H9 (cell line): ENCODE measurements around the gene CSAG3. TPM values are rescaled to one million over a fixed set of nuclear protein-coding genes. Genes with fewer than 3 reads are reported as not detected.
"Not testable (repeated sequence)": the region's sequence is repeated elsewhere in the genome, so short reads cannot be mapped to it uniquely, and the experiment has no call there.

Source experiments
- DNase-seq: peaks from one replicate; pipeline ENCODE4 v3.0.0-alpha.2; 2017
- H2AFZ ChIP-seq: one replicate; pipeline ENCODE4 v1.6.1; 2013; ENCODE audit warnings: mild to moderate bottlenecking, low read length, control low read depth, moderate library complexity
- H2AK5ac ChIP-seq: 2 replicates; pipeline ENCODE4 v1.6.1; 2013; ENCODE audit warnings: low read length, control low read depth, mixed read lengths; ENCODE audit not compliant: insufficient read length
- H2BK120ac ChIP-seq: one replicate; pipeline ENCODE4 v1.6.1; 2013; ENCODE audit warnings: low read depth, mild to moderate bottlenecking, low read length, control low read depth, inconsistent platforms; ENCODE audit not compliant: poor library complexity, severe bottlenecking
- H2BK12ac ChIP-seq: 2 replicates; pipeline ENCODE4 v1.6.1; 2013; ENCODE audit warnings: low read length, control low read depth, mixed read lengths, low read depth; ENCODE audit not compliant: insufficient read length
- H2BK15ac ChIP-seq: 2 replicates; pipeline ENCODE4 v1.6.1; 2013; ENCODE audit warnings: low read depth, low read length, control low read depth
- H2BK20ac ChIP-seq: one replicate; pipeline ENCODE4 v1.6.1; 2013; ENCODE audit warnings: low read depth, mild to moderate bottlenecking, low read length, control low read depth, inconsistent platforms; ENCODE audit not compliant: poor library complexity, severe bottlenecking
- H2BK5ac ChIP-seq: 2 replicates; pipeline ENCODE4 v1.6.1; 2013; ENCODE audit warnings: low read length, control low read depth, mixed read lengths; ENCODE audit not compliant: insufficient read length
- H3K14ac ChIP-seq: 2 replicates; pipeline ENCODE4 v1.6.1; 2013; ENCODE audit warnings: low read length, control low read depth; ENCODE audit not compliant: insufficient read depth
- H3K18ac ChIP-seq: 2 replicates; pipeline ENCODE4 v1.6.1; 2013; ENCODE audit warnings: low read depth, mild to moderate bottlenecking, mixed read lengths, low read length, control low read depth; ENCODE audit not compliant: insufficient read length
- H3K23ac ChIP-seq: 2 replicates; pipeline ENCODE4 v1.6.1; 2013; ENCODE audit warnings: low read length, control low read depth, mixed read lengths, low read depth; ENCODE audit not compliant: insufficient read length
- H3K23me2 ChIP-seq: 2 replicates; pipeline ENCODE4 v1.6.1; 2013; ENCODE audit warnings: low read depth, mild to moderate bottlenecking, mixed read lengths, low read length, control low read depth; ENCODE audit not compliant: insufficient read length, poor library complexity, severe bottlenecking
- H3K27ac ChIP-seq: 2 replicates; pipeline ENCODE4 v1.5.1; 2013; ENCODE audit warnings: low read length, control low read depth, mixed read lengths, low read depth; ENCODE audit not compliant: insufficient read length
- H3K27me3 ChIP-seq: 2 replicates; pipeline ENCODE4 v1.6.1; 2013; ENCODE audit warnings: low read length, control low read depth, inconsistent platforms; ENCODE audit not compliant: insufficient read depth
- H3K4ac ChIP-seq: 2 replicates; pipeline ENCODE4 v1.6.1; 2013; ENCODE audit warnings: low read depth, mild to moderate bottlenecking, control low read depth, inconsistent platforms, low read length, moderate library complexity
- H3K4me1 ChIP-seq: 2 replicates; pipeline ENCODE4 v1.6.1; 2013; ENCODE audit warnings: low read length, control low read depth, inconsistent platforms; ENCODE audit not compliant: insufficient read depth
- H3K4me2 ChIP-seq: 2 replicates; pipeline ENCODE4 v1.6.1; 2013; ENCODE audit warnings: low read length, control low read depth, mixed read lengths; ENCODE audit not compliant: insufficient read length, insufficient read depth
- H3K56ac ChIP-seq: 2 replicates; pipeline ENCODE4 v1.6.1; 2013; ENCODE audit warnings: low read depth, mild to moderate bottlenecking, mixed read lengths, low read length, control low read depth; ENCODE audit not compliant: insufficient read length
- H3K79me1 ChIP-seq: 2 replicates; pipeline ENCODE4 v1.6.1; 2013; ENCODE audit warnings: low read depth, mild to moderate bottlenecking, moderate library complexity, low read length, control low read depth, inconsistent platforms; ENCODE audit not compliant: insufficient read depth, poor library complexity, severe bottlenecking
- H3K79me2 ChIP-seq: 2 replicates; pipeline ENCODE4 v1.6.1; 2013; ENCODE audit warnings: low read length, control low read depth, inconsistent platforms; ENCODE audit not compliant: insufficient read depth
- H3K9ac ChIP-seq: 2 replicates; pipeline ENCODE4 v1.6.1; 2013; ENCODE audit warnings: low read length, control low read depth, mixed read lengths; ENCODE audit not compliant: insufficient read length; ENCODE audit errors: extremely low read depth
- H3K9me3 ChIP-seq: one replicate; pipeline ENCODE4 v1.6.1; 2013; ENCODE audit warnings: low read depth, low read length, inconsistent platforms; ENCODE audit not compliant: control insufficient read depth
- H3T11ph ChIP-seq: one replicate; pipeline ENCODE4 v1.6.1; 2013; ENCODE audit warnings: mild to moderate bottlenecking, low read length, control low read depth, inconsistent platforms
- H4K20me1 ChIP-seq: one replicate; pipeline ENCODE4 v1.6.1; 2013; ENCODE audit not compliant: control insufficient read depth, insufficient read length, insufficient read depth
- H4K5ac ChIP-seq: 2 replicates; pipeline ENCODE4 v1.6.1; 2013; ENCODE audit warnings: low read depth, mild to moderate bottlenecking, mixed read lengths, low read length, control low read depth; ENCODE audit not compliant: insufficient read length
- H4K8ac ChIP-seq: replicated peaks from 2 replicates; pipeline ENCODE4 v1.6.1; 2013; ENCODE audit warnings: low read length, control low read depth, mixed read lengths, low read depth; ENCODE audit not compliant: insufficient read length
- H4K91ac ChIP-seq: 2 replicates; pipeline ENCODE4 v1.6.1; 2013; ENCODE audit warnings: low read depth, mild to moderate bottlenecking, moderate library complexity, mixed read lengths, low read length, control low read depth; ENCODE audit not compliant: insufficient read length
- H3K27ac Mint-ChIP-seq, 3 experiments: 2 replicates in 2 of 3; 3 replicates in 1 of 3; pipeline ENCODE4 v1.8.0; 2020 to 2021; ENCODE audit warnings: mixed read lengths in 3 of 3, mild to moderate bottlenecking in 1 of 3, moderate library complexity in 1 of 3
- H3K27me3 Mint-ChIP-seq: 2 replicates; pipeline ENCODE4 v1.8.0; 2021; ENCODE audit warnings: low read depth, mild to moderate bottlenecking, moderate library complexity, mixed read lengths
- H3K36me3 Mint-ChIP-seq, 3 experiments: 2 replicates in 2 of 3; 3 replicates in 1 of 3; pipeline ENCODE4 v1.8.0; 2020 to 2021; ENCODE audit warnings: low read depth in 3 of 3, mixed read lengths in 3 of 3; ENCODE audit not compliant: insufficient read depth in 1 of 3
- H3K4me1 Mint-ChIP-seq, 2 experiments: 2 replicates each; pipeline ENCODE4 v1.8.0; 2020; ENCODE audit warnings: mixed read lengths in 2 of 2
- H3K4me3 Mint-ChIP-seq, 2 experiments: 2 replicates in 1 of 2; 3 replicates in 1 of 2; pipeline ENCODE4 v1.8.0; 2020 to 2021; ENCODE audit warnings: mild to moderate bottlenecking in 2 of 2, mixed read lengths in 2 of 2, moderate library complexity in 1 of 2
- H3K9me3 Mint-ChIP-seq, 2 experiments: 2 replicates in 1 of 2; 3 replicates in 1 of 2; pipeline ENCODE4 v1.8.0; 2020; ENCODE audit warnings: mild to moderate bottlenecking in 2 of 2, mixed read lengths in 2 of 2, moderate library complexity in 1 of 2
- WGBS: extraction: QIAGEN DNeasy Blood & Tissue Kit; methylation state at CpG from one replicate; pipeline ENCODE4 v1.1.7; 2013; ENCODE audit warnings: missing lambda C conversion rate, low lambda C conversion rate, mixed read lengths; ENCODE audit not compliant: insufficient read length; ENCODE audit errors: extremely low coverage; 5-methylcytosine and 5-hydroxymethylcytosine counted together
- total RNA-seq: library from RNA; stranded (reverse); gene quantifications from 2 replicates; pipeline ENCODE4 v1.2.1, GENCODE V29; 2021

Gene CSAG3
- total RNA-seq, 1 experiment from 2014 or later: not detected

GRCh38 chrX:152769549-152770289 lies 10.7 kb downstream of the CSAG3 start, which contains the start of gene MAGEA6:
Gene MAGEA6, minus strand, starts transcription at chrX:152769689. Its CDS starts 2,039 bp downstream, at chrX:152767650.
- WGBS: no CpG with 5 or more reads among the region's 29 CpGs
- not testable (repeated sequence) for H3K23me2 ChIP-seq, H3K56ac ChIP-seq, H2BK20ac ChIP-seq, DNase-seq, H3K27ac ChIP-seq, H3K4ac ChIP-seq, H3K27me3 Mint-ChIP-seq, H3K79me2 ChIP-seq, H2BK120ac ChIP-seq, H3K4me1 Mint-ChIP-seq, H4K91ac ChIP-seq, H3K27ac Mint-ChIP-seq, H3K4me1 ChIP-seq, H2AK5ac ChIP-seq, H4K20me1 ChIP-seq, H3K14ac ChIP-seq, H3K27me3 ChIP-seq, H3K9me3 Mint-ChIP-seq, H3K4me2 ChIP-seq, H2BK12ac ChIP-seq, H3T11ph ChIP-seq, H2BK5ac ChIP-seq, H3K4me3 Mint-ChIP-seq, H3K9ac ChIP-seq, H3K9me3 ChIP-seq, H2AFZ ChIP-seq, H3K23ac ChIP-seq, H2BK15ac ChIP-seq, H3K79me1 ChIP-seq, H3K36me3 Mint-ChIP-seq, H4K8ac ChIP-seq, H3K18ac ChIP-seq, H4K5ac ChIP-seq

GRCh38 chrX:152787062-152787461 lies 28.0 kb downstream of the CSAG3 start:
- not testable (repeated sequence) for H4K91ac ChIP-seq, H3K4me3 Mint-ChIP-seq, H2AK5ac ChIP-seq, H3K9ac ChIP-seq, H3K27ac Mint-ChIP-seq, H3T11ph ChIP-seq, H3K56ac ChIP-seq, H3K23me2 ChIP-seq, H3K79me1 ChIP-seq, H3K4me1 Mint-ChIP-seq, H2BK12ac ChIP-seq, H3K23ac ChIP-seq, H3K18ac ChIP-seq, H4K20me1 ChIP-seq, H2BK15ac ChIP-seq, H3K79me2 ChIP-seq, H3K14ac ChIP-seq, H2BK5ac ChIP-seq, H2BK120ac ChIP-seq, H3K27ac ChIP-seq, H3K27me3 Mint-ChIP-seq, H3K4me1 ChIP-seq, H3K36me3 Mint-ChIP-seq, H4K8ac ChIP-seq, DNase-seq, H3K27me3 ChIP-seq, H2BK20ac ChIP-seq, H2AFZ ChIP-seq, H4K5ac ChIP-seq, H3K4ac ChIP-seq, H3K4me2 ChIP-seq
- H3K9me3 ChIP-seq: peaks cover 11% of the 10 kb centered on the region
- no CpG with 5 or more reads among the region's 3 CpGs for WGBS
- peaks cover 12 to 14% of the 10 kb centered on the region in 2 experiments; a peak in 4 of 5 replicates for H3K9me3 Mint-ChIP-seq
